HFF-Myc (cell line): ENCODE measurements around the gene ZBTB21.

Source experiments
- DNase-seq: peaks from one replicate; pipeline ENCODE4 v3.0.0-alpha.2; 2011; ENCODE audit warnings: low read depth; ENCODE audit errors: extremely low read depth
- H3K4me3 ChIP-seq: replicated peaks from 2 replicates; pipeline ENCODE4 v1.5.1; 2011; ENCODE audit warnings: low read depth, mild to moderate bottlenecking, control low read depth, low read length
- CTCF ChIP-seq: IDR thresholded peaks from 2 replicates; pipeline ENCODE4 v1.5.1; 2012; ENCODE audit warnings: mild to moderate bottlenecking, low read depth, low read length, control low read depth; ENCODE audit errors: missing control alignments

Gene ZBTB21

GRCh38 chr21:42028766-42029425 is 18.7 kb upstream of the ZBTB21 start:
- no peak overlapping the region for H3K4me3 ChIP-seq
- DNase-seq, result no peak
- TF ChIP-seq CTCF, result no peak

- no peak for TF ChIP-seq CTCF
- DNase-seq, result no peak
Observed at GRCh38 chr21:42027822-42028765, 17.9 kb upstream of the ZBTB21 start.

GRCh38 chr21:42027085-42027821 is 17.1 kb upstream of the ZBTB21 start:
- H3K4me3 ChIP-seq, result no peak overlapping the region
- TF ChIP-seq CTCF, result no peak
- DNase-seq, result no peak

More at GRCh38 chr21:42027822-42028765, 17.9 kb upstream of the ZBTB21 start:
- no peak overlapping the region for H3K4me3 ChIP-seq

GRCh38 chr21:42026082-42026435 is 15.9 kb upstream of the ZBTB21 start:
- H3K4me3 ChIP-seq, result no peak overlapping the region
- DNase-seq, result no peak
- no peak for TF ChIP-seq CTCF

- no peak for DNase-seq
- no peak overlapping the region for H3K4me3 ChIP-seq
- TF ChIP-seq CTCF, result no peak
Observed at GRCh38 chr21:42025376-42026081, 15.4 kb upstream of the ZBTB21 start.

- no peak for TF ChIP-seq CTCF
- DNase-seq, result no peak
Observed at GRCh38 chr21:42022906-42023305, 12.7 kb upstream of the ZBTB21 start.

More at GRCh38 chr21:42022906-42023305, 12.7 kb upstream of the ZBTB21 start:
- no peak overlapping the region for H3K4me3 ChIP-seq
